HEK293 (cell line): Measurements from ENCODE around the gene IQCH.
"Not testable (repeated sequence)": the region's sequence is repeated elsewhere in the genome, so short reads cannot be mapped to it uniquely, and the experiment has no call there.

Source experiments
- CTCF ChIP-seq: fragments of 450-650 bp; formaldehyde crosslinking; IDR thresholded peaks from 2 replicates; pipeline ENCODE4 v1.5.1; 2016; ENCODE audit warnings: missing biosample characterization, missing genetic modification characterization
- REST ChIP-seq: fragments of 450-650 bp; formaldehyde crosslinking; IDR thresholded peaks from 2 replicates; pipeline ENCODE4 v1.5.1; 2016; ENCODE audit warnings: missing biosample characterization, missing genetic modification characterization
- SP7 ChIP-seq: fragments of 450-650 bp; formaldehyde crosslinking; IDR thresholded peaks from 2 replicates; pipeline ENCODE4 v1.5.1; 2016; ENCODE audit warnings: missing biosample characterization, missing genetic modification characterization
- ZBTB1 ChIP-seq: fragments of 450-650 bp; formaldehyde crosslinking; IDR thresholded peaks from 2 replicates; pipeline ENCODE4 v1.5.1; 2016; ENCODE audit warnings: missing biosample characterization, missing genetic modification characterization
- ZEB2 ChIP-seq: fragments of 450-650 bp; formaldehyde crosslinking; IDR thresholded peaks from 2 replicates; pipeline ENCODE4 v1.5.1; 2016; ENCODE audit warnings: missing biosample characterization, missing genetic modification characterization
- ZNF274 ChIP-seq, 2 experiments: fragments of 200-500 bp in 1 of 2; fragments of 450-650 bp in 1 of 2; sonication (Bioruptor generic) in 1 of 2; formaldehyde crosslinking in 1 of 2; IDR thresholded peaks; 2 replicates each; pipeline versions ENCODE4 v1.5.1 to v1.6.1; 2014 to 2016; ENCODE audit warnings: borderline replicate concordance in 1 of 2, inconsistent platforms in 1 of 2, low read length in 1 of 2, missing biosample characterization in 1 of 2, missing genetic modification characterization in 1 of 2
- ZNF449 ChIP-seq: fragments of 450-650 bp; formaldehyde crosslinking; IDR thresholded peaks from 2 replicates; pipeline ENCODE4 v1.5.1; 2017; ENCODE audit warnings: missing biosample characterization, mild to moderate bottlenecking, missing genetic modification characterization, moderate library complexity
- ZNF48 ChIP-seq: fragments of 450-650 bp; formaldehyde crosslinking; IDR thresholded peaks from 2 replicates; pipeline ENCODE4 v1.5.1; 2016; ENCODE audit warnings: missing biosample characterization, missing genetic modification characterization
- ZNF510 ChIP-seq: fragments of 450-650 bp; formaldehyde crosslinking; IDR thresholded peaks from 2 replicates; pipeline ENCODE4 v1.5.1; 2018; ENCODE audit warnings: mild to moderate bottlenecking, missing genetic modification characterization, missing biosample characterization; ENCODE audit not compliant: insufficient replicate concordance
- ZNF513 ChIP-seq: fragments of 450-650 bp; IDR thresholded peaks from 2 replicates; pipeline ENCODE4 v1.5.1; 2018; ENCODE audit warnings: missing biosample characterization, missing genetic modification characterization
- ZNF629 ChIP-seq: fragments of 450-650 bp; formaldehyde crosslinking; IDR thresholded peaks from 2 replicates; pipeline ENCODE4 v1.5.1; 2017; ENCODE audit warnings: missing biosample characterization, missing genetic modification characterization
- ZNF776 ChIP-seq: fragments of 450-650 bp; formaldehyde crosslinking; IDR thresholded peaks from 2 replicates; pipeline ENCODE4 v1.5.0; 2017; ENCODE audit warnings: missing biosample characterization, missing genetic modification characterization, borderline replicate concordance

GRCh38 chr15:67258412-67258811 is 3.8 kb downstream of the IQCH start:
- TF ChIP-seq ZNF510 (tag by site-specific recombination); CTCF; ZBTB1 (tag by site-specific recombination); SP7; ZNF48 (tag by site-specific recombination); ZNF274 (IDR thresholded peaks at IDR 0.05; ENCODE audit: low read length); ZNF274 (tag by site-specific recombination; IDR thresholded peaks at IDR 0.05; ENCODE audit: borderline replicate concordance); ZNF629 (tag by site-specific recombination); ZEB2 (tag by site-specific recombination); ZNF776 (tag by site-specific recombination); ZNF449 (tag by site-specific recombination); REST (tag by site-specific recombination); ZNF513: not testable (repeated sequence)
